ENCODE results near the gene BGN. TPM values are rescaled to one million over a fixed set of nuclear protein-coding genes. Genes with fewer than 3 reads are reported as not detected.

Gene BGN
- total RNA-seq, 3 donors from 2014 or later, result 9.7 to 21.3 (median 11.0) TPM

DNA sequence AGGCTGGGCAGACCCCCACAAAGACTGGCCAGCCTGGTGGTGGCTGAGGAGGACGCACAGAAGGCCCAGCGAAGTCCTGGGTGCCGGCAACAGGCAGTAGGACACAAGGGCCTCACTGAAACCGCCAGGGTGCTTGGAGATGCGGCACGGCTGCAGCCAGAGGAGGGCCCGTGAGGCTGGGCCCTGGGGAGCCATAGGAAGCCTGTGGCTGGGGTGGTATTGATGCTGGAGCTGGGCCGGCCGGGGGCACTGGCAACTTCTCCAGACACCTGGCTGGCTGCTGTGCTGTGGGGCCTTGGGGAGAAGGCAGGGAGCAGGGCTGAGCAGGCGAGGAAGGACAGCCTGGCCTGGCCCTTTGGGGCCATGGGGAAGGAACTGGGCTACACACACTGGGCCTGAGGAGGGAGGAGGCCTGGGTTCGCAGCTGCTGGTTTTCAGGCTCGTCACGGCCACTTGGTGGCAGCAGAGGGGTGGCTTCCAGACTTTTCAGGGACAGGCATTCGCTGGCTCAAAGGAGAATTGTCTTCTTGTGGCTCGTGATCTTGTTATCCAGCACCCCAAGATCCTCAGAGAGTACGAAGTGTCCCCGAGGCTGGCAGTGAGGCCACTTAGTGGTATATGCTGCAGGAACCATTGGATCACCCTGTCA is 59.9 kb downstream of the BGN start:
- Histone ChIP-seq H3K36me3 (no peaks in the 10 kb centered on the region), H3K27ac (no peak overlapping the region), H3K4me1 (no peaks in the 10 kb centered on the region), H3K9me3 (peaks cover 0 to 3% of the 10 kb centered on the region in 2 donors), H3K27me3 (peaks cover 0 to 61% of the 10 kb centered on the region in 2 donors), H3K4me3 (no peak overlapping the region)
- DNase-seq (ENCODE audit: low spot score in 2 of 2), result peak; percentile 32 to 71
- peak in 2 of 3 donors; percentile 38 to 60 for TF ChIP-seq CTCF (IDR thresholded peaks at IDR 0.05)
- TF ChIP-seq POLR2AphosphoS5 (IDR thresholded peaks at IDR 0.05), result no peak
- TF ChIP-seq POLR2A (IDR thresholded peaks at IDR 0.05), result no peak
- intact Hi-C loops (cut with DNase I; ENCODE audit: low total_unique reads), result no loop called here

DNA sequence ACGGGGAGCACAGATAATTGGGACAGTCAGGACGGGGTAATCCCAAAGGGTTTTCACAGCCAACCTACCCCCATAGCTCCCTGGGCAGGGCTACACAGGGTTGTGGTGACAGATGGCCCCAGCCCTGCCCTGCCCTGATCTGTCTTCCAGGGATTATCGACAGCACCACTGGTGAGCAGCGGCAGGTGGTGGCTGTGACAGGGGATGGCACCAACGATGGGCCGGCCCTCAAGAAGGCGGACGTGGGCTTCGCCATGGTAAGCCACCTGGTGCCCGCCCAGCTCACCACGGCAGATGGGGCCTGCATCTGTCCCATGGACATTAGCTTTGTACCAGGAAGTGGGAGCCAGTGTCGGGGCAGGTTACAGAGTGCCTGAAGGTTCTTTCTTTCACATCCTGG is 62.0 kb downstream of the BGN start:
- intact Hi-C loops (cut with DNase I; ENCODE audit: low total_unique reads), result no loop called here
- H3K4me1 ChIP-seq, result no peaks in the 10 kb centered on the region
- DNase-seq (ENCODE audit: low spot score in 2 of 2), result no peak
- no peak overlapping the region for H3K4me3 ChIP-seq
- H3K9me3 ChIP-seq, result no peaks in the 10 kb centered on the region
- TF ChIP-seq POLR2AphosphoS5 (IDR thresholded peaks at IDR 0.05) (no peak), POLR2A (IDR thresholded peaks at IDR 0.05) (no peak), CTCF (IDR thresholded peaks at IDR 0.05) (no peak)
- peaks cover 0 to 78% of the 10 kb centered on the region in 2 donors for H3K27me3 ChIP-seq
- no peaks in the 10 kb centered on the region for H3K36me3 ChIP-seq
- no peak overlapping the region for H3K27ac ChIP-seq

GRCh38 chrX:153557618-153558355 is 63.0 kb downstream of the BGN start:
- Histone ChIP-seq H3K4me1 (no peaks in the 10 kb centered on the region), H3K4me3 (no peak overlapping the region), H3K9me3 (no peaks in the 10 kb centered on the region), H3K27ac (peak overlapping the region in 1 of 2 donors; percentile 58), H3K36me3 (no peaks in the 10 kb centered on the region), H3K27me3 (peaks cover 0 to 79% of the 10 kb centered on the region in 2 donors)
- no peak for DNase-seq (ENCODE audit: low spot score in 2 of 2)
- intact Hi-C loops (cut with DNase I; ENCODE audit: low total_unique reads), result no loop called here
- TF ChIP-seq POLR2AphosphoS5 (IDR thresholded peaks at IDR 0.05) (no peak), POLR2A (IDR thresholded peaks at IDR 0.05) (no peak), CTCF (IDR thresholded peaks at IDR 0.05) (no peak)

Other genes starting within 250 kb of the BGN start
- gene PNMA6F, start 173.2 kb upstream of the BGN start, total RNA-seq, result not detected
- 10 to 100 TPM in 2 of 3 donors, 1 to 10 TPM in 1; 8.3 to 13.3 (median 12.8) TPM for gene ZNF275, start 160.8 kb upstream of the BGN start, total RNA-seq
- not detected for gene PNMA6E, start 93.6 kb upstream of the BGN start, total RNA-seq
- 1 to 10 TPM in 2 of 3 donors, under 1 TPM in 1; 0.29 to 1.6 (median 1.3) TPM for gene ZFP92, start 83.5 kb upstream of the BGN start, total RNA-seq
- gene TREX2, start 48.9 kb upstream of the BGN start, total RNA-seq, result 1 to 10 TPM; 1.0 to 4.3 (median 1.9) TPM
- gene HAUS7, start 24.4 kb upstream of the BGN start, total RNA-seq, result 10 to 100 TPM; 19.0 to 26.2 (median 21.9) TPM
- gene ATP2B3, start 22.7 kb downstream of the BGN start, total RNA-seq, result not detected
- 10 to 100 TPM; 23.9 to 42.6 (median 39.7) TPM for gene CCNQ, start 104.2 kb downstream of the BGN start, total RNA-seq
- under 1 TPM in 2 of 3 donors, not detected in 1; 0.33 to 0.73 TPM for gene DUSP9, start 152.2 kb downstream of the BGN start, total RNA-seq
- gene PNCK, start 178.8 kb downstream of the BGN start, total RNA-seq, result 1 to 10 TPM in 1 of 3 donors, under 1 TPM in 2; 0.48 to 1.3 (median 0.73) TPM
- 10 to 100 TPM in 2 of 3 donors, 1 to 10 TPM in 1; 7.6 to 40.8 (median 18.4) TPM for gene SLC6A8, start 192.9 kb downstream of the BGN start, total RNA-seq
- 100 to 1,000 TPM; 120 to 245 (median 129) TPM for gene BCAP31, start 229.4 kb downstream of the BGN start, total RNA-seq
- gene ABCD1, start 229.9 kb downstream of the BGN start, total RNA-seq, result 10 to 100 TPM; 10.2 to 27.8 (median 10.5) TPM